Activated CD8-positive, alpha-beta memory T cell treated with anti-CD3 and anti-CD28 coated beads for 48 hours (primary cell): ENCODE data around the gene TREML2.
"Not testable (repeated sequence)": the region's sequence is repeated elsewhere in the genome, so short reads cannot be mapped to it uniquely, and the experiment has no call there.

Experiments
- DNase-seq, 3 experiments: peaks; one replicate each; pipeline ENCODE4 v3.0.0-alpha.2; 2020; ENCODE audit warnings: low read depth in 2 of 3, low spot score in 2 of 3

TREML2 gene

DNA sequence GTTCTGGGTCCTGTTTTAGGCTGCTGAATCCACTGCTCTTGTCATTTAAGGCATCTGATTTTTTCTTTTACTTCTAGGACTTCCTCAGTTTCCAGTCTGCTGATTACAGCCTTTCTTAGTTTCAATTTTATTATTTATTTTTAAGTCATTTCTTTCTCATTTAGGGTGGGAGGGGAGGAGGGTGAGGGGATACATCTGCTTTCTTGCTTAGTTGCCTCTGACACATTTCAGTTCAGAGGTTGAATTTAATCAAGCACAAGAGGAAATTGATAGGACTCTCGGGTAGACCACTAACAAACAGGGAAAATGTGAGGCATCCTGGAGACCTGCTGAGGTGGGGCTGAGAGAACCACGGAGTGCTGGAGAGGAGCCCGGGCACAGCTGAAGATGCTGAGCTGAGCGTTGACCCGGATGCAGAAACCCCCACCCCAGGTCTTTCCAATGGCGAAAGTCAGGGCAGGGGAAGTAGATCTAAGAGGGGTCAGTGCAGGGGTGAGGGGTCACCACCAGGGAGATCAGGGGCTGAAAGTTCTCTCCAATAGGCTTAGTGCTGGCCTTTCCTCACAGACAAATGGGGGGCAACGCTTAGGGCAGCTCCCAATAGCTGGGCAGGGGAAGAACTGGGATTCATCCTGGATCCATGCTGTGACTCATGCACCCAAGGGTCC is 7.6 kb upstream of the TREML2 start:
- DNase-seq: no peak

- no peak for DNase-seq
These were observed 3.2 kb upstream of the TREML2 start for GRCh38 chr6:41204156-41204555.

DNA sequence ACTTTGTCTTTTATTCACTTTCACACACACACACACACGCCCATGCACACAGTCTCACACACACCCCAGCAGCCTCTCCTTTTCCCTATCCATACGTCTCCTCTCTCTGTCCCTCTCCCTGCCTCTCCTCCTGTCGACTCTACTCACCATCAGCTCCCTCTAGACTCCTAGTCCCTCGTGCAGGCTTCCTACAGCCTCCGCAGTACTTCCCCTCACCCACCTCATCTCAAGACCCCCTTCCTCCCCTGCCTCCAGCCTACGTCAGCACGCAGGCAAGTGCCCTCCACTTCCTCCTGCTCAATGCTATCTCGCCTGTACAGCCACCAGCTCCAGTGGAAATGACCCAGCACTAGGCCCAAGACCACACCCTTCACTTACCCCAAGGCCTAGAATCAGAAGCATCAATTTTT is 820 bp upstream of the TREML2 start:
- DNase-seq: no peak

DNA sequence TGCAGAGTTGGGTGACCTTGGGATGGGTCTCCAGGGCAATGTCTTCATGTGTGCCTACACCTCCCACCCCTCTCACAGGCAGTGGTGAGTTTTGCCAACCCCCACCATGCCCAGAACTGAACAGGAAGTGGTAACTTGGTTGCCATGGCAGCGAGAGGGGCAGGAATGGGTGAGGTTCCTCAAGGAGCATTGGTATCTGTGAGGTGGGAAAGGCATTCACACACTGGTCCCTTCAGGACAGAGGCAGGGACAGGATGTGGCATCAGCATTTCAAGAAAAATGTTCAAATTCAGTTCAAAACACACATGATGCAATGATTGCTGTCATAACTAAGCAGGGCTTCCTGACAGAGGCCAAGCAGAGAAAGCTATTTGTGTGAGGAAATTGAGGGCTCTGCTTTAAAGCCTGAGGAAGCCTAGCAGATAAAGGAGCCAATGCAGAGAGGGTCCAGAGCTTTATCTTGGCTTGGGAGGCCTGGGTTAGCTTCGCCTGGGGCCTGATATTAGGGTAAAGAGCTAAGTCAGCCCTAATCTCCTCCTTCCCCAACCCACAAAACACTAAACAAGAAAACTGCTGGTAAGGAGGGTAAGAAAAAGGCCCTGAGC is 551 bp downstream of the TREML2 start:
- peak in 1 of 3 experiments; percentile 34 for DNase-seq

DNA sequence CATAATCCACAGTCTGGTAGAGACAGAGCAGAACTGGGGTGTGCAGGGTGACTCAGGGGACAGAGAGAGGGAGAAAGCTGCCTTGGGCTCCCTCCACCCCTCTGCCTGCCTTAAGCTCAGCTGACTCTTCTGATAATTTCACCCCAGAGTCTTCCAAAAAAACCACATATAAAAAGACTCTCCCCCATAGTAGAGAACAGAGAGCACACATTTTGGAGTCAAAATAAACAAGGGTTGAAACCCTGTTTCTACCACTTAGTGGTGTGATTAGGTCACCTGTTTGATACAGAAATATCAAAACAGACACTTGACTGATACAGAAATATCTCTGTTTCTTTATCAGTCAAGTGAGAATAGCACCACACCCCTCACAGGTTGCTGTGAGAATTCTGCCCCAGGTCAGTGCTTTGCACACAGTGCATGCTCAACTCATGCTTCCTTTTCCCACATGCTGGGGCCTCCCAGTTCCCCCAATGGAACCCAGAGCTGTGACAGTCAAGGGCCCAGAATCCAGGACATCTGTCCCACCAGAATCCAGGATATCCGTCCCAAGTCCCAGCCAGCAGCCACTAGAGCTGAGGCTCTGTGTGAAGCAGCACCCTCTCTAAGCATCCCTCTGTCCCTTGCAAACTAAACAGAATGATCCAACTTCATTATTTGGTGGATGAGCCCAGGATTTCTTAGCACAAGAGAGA is 1.2 kb downstream of the TREML2 start:
- no peak for DNase-seq

- no peak for DNase-seq
These were observed 3.7 kb downstream of the TREML2 start for GRCh38 chr6:41197234-41197633.

DNA sequence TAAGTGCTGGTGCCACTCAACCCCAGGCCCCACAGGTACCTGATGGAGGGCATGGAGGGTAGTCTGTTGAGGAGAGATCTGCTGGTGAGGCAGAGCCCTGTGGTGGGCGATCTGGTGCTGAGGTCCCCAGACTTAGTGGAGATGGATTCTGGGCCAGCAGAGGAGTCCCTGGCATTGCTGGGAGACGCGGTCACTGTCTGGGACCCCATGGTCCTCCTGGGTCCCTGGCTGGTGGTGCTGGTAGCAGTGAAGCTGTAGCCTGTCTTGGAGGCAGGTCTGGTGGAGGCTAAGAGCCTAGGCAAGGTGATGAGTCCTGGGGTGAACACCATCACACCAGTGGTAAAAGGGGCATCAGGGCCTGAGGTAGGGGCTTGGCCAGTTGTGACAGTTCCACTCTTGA is 6.6 kb downstream of the TREML2 start:
- DNase-seq: no peak

- DNase-seq: no peak
These were observed 7.1 kb downstream of the TREML2 start for GRCh38 chr6:41193884-41194283.

DNA sequence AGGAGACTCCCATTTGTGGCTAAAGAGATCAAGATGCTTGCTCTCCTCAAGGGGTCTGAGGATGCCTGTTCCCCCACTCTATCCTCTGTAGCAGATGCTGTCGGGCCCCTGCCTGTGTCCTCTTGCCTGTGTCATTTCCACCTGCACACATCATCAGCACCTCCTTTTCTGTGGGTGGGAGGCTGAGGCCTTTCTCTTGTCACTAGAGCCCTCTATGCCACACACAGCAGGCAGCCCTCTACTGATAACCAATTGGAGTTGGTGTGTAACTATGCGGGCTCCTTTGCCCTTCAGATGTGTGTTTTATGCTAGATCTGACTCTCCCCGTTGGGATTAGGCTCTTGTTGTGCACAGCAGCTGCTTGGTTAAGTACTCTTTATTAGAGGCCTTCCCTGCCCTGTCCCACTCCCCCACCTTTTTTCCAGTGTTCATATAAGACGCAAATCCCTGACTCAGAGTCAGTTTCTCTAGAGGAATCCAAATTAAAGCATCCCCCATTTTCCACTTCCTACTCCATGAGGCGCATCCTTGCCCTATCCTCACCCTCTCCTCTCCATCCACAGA is 7.7 kb downstream of the TREML2 start:
- no peak for DNase-seq

DNA sequence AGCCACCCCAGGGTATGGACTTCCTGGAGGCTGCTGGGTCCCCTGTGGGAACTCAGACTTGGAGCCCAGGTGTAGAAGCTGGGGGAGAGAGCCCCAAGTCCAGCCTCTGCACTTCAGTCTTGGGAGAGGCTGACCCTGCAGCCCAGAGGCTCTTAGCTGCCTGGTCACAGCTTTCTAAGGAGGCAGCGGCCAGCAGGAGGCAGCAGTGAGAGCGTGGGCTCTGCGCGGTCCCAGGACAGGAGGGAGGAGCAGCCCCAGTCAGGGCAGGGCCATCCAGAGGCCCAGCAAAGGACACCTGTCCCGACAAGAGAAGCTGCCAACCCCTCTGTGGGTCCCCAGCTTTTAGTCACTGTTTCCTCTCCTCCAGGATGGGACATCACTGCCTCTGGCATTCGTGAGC is 9.4 kb downstream of the TREML2 start:
- DNase-seq: no peak

DNA sequence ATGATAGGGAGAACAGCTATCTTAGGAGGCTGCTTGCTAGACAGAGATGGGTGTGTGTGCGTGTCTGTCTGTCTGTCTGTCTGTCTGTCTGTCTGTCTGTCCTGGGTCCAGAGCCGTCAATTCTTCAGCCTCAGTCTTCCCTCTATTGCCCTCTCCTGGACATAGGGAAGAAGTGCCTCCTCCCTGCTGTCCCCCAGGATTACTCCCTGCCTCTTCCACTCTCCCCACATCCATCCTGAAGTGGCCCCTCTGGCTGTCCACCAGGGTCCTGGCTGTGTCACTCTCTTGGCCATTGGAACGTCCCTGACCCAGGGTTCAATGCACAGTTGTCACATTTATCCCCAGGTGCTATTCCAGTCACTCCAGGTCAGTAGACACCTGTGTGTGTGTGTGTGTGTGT is 10.2 kb downstream of the TREML2 start:
- no peak for DNase-seq

DNA sequence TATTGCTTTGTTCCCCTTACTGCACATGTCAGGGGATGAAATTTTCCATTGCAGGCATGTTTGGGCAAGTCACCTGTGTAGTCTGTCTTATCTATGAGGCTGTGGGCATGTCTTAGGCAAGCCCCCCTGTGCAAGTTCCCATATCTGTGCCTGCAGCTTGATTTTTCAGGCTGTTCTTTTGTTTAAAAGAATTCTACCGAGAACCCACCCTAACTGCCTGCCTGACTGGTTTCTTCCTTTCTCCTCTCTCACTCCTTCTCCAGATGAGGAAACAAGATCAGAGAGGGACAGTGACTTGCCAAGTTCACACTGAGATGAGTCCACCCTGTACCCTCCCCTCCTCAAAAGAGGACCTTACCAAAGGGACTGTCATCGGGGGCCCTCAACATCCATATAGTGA is 11.0 kb downstream of the TREML2 start:
- DNase-seq: no peak

GRCh38 chr6:41189046-41189445 is 11.9 kb downstream of the TREML2 start:
- not testable (repeated sequence) for DNase-seq

- DNase-seq: no peak
These were observed 12.7 kb downstream of the TREML2 start for GRCh38 chr6:41187924-41188886.

GRCh38 chr6:41186031-41186562 is 14.9 kb downstream of the TREML2 start:
- no peak for DNase-seq

DNA sequence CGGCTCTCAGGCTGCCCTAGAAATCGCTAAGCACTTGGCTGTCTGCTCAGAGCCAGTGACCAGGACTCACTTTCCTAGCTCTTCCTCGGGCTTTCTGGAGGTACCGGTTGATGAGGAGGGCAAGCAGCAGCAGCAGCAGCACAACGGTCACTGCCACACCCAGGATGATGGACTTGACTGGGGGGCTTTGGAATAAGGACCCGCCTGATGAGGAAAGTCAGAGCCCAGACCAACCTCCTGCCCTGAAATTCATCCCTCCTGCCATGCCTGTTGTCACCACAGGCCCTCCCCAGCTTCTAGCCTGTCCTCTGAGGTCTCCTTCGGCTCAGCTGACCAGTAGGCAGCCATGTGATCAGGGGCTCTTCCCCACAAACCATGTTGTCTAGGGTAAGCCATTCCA is 16.2 kb downstream of the TREML2 start:
- DNase-seq: no peak

DNA sequence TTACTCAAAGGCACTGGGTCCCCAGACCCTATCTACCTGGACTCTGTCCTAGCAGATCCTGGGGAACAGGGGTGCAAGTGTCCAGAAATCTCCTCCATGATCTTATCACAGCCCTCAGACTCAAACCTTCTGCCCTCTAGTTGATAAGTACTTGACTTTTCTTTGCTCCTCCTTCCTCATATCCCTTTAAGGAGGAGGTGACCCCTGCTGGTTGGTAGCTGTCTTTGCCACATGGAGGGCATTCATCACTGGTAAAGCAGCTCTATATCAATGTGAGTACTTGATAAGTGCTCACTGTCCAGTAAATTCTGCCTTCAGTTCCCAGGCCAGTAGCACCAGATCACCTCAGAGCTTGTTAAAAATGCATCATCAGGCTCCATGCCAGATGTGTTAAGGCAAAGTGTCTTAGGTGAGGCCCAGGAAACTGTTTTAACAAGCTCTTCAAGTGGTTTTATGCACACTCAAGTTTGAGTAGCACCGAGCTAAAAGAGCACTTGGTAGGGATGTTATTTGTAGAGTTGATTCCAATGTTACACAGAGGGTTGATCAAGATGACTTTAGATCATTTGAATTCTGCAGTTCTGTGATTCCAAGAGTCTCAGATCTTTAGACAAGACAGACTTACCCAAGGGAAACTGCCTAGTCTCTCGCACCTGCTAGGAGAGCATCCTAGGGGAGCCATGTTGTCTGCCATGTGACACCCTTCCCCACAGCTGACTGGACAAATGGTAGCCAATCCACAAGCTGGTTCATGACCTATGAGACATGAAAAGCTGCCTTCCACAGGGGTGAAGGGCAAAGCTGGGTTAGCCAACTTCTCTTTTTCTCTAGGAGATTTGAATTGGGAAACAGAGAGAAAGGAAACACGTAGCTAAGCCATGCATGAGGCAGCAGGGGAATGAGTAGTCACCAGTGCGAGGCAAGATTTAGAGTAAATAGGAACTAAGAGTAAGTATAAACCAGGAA is 18.6 kb downstream of the TREML2 start:
- no peak for DNase-seq

GRCh38 chr6:41181566-41181965 is 19.4 kb downstream of the TREML2 start:
- DNase-seq: no peak

DNA sequence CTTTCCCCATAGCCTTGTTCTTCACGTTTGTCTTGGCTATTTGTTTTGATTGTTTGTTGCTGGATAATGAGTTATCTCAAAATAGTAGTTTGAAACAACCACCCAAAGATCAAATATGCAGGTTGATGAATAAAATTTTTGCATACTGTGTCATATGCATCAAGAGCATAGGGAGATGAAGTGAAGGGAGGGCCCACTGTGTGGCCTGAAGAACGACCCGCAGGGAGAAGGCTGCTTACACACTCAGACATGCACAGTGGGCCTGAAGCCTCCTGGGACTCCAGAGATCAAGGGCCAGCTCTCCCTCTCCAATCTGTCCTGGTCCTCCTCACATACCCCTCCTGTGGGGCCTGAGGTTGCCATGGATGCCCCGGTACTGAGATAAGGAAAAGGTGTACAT is 21.8 kb downstream of the TREML2 start:
- no peak for DNase-seq

DNA sequence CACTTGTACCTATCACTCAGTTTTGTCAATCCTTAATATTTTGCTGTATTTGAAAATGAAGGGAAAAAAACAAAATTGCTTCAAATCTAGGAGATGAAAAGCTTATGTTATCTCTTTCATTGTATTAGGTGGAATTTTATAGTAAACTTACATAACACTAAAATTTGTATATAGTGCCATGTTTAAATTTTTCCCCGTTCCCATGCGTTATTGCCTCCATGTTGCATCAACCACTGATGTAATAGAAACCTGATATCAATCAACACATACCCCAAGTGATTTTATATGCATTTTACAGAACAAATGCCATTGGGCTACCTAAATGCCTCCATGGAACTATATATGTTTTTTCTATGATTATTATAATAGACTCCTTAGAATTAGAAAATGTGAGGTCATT is 23.3 kb downstream of the TREML2 start:
- DNase-seq: no peak
